ENCODE data around the gene AJUBA.
A peak's percentile ranks its signal among the peaks of the same experiment; 100 is the strongest.

AJUBA gene

DNA sequence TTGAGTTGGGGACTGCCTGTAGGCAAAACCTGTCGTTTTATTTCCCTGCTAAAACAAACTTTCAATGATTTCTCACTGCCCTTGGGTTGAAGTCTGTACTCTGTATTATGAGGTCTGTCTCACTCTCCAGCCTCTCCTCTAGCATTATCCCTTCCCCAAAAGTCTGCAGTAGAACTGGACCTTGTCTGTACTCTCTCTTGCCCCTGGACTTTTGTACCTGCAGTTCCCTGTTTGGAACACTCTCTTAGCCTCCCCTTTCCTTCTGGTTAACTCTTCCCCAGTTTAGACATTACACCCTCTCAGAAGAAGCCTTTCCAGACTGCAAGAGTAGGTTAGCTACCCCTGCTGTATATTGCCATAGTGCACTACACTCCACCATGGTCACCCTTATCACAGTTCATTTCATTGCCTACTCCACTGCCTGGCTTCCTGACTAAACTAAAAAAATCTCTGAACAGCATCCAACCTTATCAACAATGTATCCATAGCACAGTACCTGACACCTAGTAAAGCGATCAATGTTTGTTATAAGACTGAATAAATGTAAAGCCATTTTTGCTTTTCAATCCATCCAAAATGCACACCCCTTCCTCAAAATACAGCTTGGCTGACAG is 3.6 kb upstream of the AJUBA start:
- H3K4me3 ChIP-seq (ENCODE audit: low read depth, low read length), result no peak overlapping the region
- no peak overlapping the region for H3K9ac ChIP-seq (ENCODE audit: low read depth, low read length)
- no peaks in the 10 kb centered on the region for H3K27me3 ChIP-seq (ENCODE audit: control insufficient read depth, insufficient read depth, low read length)
- H3K4me1 ChIP-seq (ENCODE audit: control insufficient read depth, insufficient read depth, low read length), result peaks cover 3% of the 10 kb centered on the region
- H3K36me3 ChIP-seq (ENCODE audit: control insufficient read depth, insufficient read depth, low read length), result peaks cover 5% of the 10 kb centered on the region
- no peaks in the 10 kb centered on the region for H3K9me3 ChIP-seq (ENCODE audit: control insufficient read depth, insufficient read depth, low read length)

GRCh38 chr14:22984959-22985658 is 2.8 kb upstream of the AJUBA start:
- H3K36me3 ChIP-seq (ENCODE audit: control insufficient read depth, insufficient read depth, low read length), result peaks cover 5% of the 10 kb centered on the region
- peaks cover 3% of the 10 kb centered on the region for H3K4me1 ChIP-seq (ENCODE audit: control insufficient read depth, insufficient read depth, low read length)
- no peak overlapping the region for H3K9ac ChIP-seq (ENCODE audit: low read depth, low read length)
- H3K27me3 ChIP-seq (ENCODE audit: control insufficient read depth, insufficient read depth, low read length), result no peaks in the 10 kb centered on the region
- H3K4me3 ChIP-seq (ENCODE audit: low read depth, low read length), result no peak overlapping the region
- H3K9me3 ChIP-seq (ENCODE audit: control insufficient read depth, insufficient read depth, low read length), result no peaks in the 10 kb centered on the region

DNA sequence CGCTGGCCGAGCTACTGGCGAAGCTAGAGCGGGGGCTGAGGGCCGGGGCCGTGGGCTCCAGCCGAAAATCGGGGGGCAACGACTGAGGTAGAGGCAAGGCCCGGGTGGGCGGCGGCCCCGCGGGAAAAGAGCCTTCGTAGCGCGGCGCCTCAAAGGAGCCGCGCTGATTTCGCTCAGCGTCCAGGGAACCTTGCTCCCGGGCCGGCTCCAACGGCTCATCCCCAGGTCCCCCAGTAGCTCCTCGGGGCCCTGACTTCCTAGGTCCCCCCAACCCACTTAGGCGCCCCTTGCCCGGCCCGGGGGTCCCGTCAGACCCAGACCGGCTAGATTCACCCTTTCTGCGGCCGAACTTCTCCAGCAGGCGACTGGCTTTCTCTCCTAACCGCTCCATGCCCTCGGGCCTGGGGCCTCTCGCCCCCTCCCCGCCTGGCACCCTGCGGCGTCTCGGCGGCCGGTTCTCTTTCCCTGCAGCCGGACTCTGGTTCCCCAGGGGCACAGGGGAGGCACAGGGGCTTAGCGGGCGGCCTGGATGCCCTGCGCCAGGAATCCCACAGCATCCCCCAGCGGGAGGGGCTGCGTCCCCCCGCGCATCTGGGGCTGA is 375 bp downstream of the AJUBA start:
- Histone ChIP-seq H3K27me3 (ENCODE audit: control insufficient read depth, insufficient read depth, low read length) (no peaks in the 10 kb centered on the region), H3K9ac (ENCODE audit: low read depth, low read length) (peak overlapping the region; percentile 72), H3K9me3 (ENCODE audit: control insufficient read depth, insufficient read depth, low read length) (no peaks in the 10 kb centered on the region), H3K4me1 (ENCODE audit: control insufficient read depth, insufficient read depth, low read length) (peaks cover 21% of the 10 kb centered on the region), H3K36me3 (ENCODE audit: control insufficient read depth, insufficient read depth, low read length) (peaks cover 2% of the 10 kb centered on the region), H3K4me3 (ENCODE audit: low read depth, low read length) (peak overlapping the region; percentile 80)

DNA sequence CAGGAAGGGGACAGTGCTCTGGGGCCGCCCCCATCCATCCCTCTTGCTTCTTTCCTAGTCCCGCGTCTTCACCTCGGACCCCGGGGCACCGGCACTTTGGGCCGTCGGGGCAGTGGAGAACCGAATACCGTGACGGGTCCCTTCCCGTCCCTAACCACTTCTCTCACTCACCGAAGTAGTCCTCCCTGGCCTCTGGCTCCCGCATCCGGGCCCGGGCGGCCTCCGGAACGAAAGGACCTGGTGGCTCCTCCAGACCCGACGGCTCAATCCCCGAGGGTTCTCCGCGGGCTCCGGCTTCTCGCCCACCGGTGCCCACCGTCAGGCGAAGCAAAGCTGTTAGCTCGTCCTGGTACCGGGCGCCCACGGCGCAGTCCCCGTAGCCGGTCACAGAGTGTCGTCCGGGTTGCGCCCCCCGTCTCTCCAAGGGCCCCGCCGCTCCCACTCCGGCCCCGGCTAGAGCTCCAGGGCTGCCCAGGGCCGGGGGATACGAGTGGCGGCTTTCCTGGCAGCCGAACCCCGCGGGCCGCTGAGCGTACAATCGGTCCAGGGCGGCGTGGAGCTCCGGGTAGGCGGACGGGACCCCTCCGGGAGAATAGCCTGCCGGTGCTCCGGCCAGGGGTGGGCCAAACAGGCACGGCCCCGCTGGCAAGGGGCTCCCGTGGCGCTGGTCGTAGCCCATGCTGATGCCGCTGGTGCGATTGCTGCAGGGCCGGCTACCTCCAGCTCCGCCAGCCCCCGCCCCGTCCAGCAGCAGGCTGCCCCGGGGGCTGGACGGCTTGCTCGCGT is 1.1 kb downstream of the AJUBA start:
- H3K27me3 ChIP-seq (ENCODE audit: control insufficient read depth, insufficient read depth, low read length), result no peaks in the 10 kb centered on the region
- H3K9me3 ChIP-seq (ENCODE audit: control insufficient read depth, insufficient read depth, low read length), result no peaks in the 10 kb centered on the region
- H3K36me3 ChIP-seq (ENCODE audit: control insufficient read depth, insufficient read depth, low read length), result peaks cover 2% of the 10 kb centered on the region
- peak overlapping the region; percentile 80 for H3K4me3 ChIP-seq (ENCODE audit: low read depth, low read length)
- peaks cover 28% of the 10 kb centered on the region for H3K4me1 ChIP-seq (ENCODE audit: control insufficient read depth, insufficient read depth, low read length)
- peak overlapping the region; percentile 47 for H3K9ac ChIP-seq (ENCODE audit: low read depth, low read length)

- peaks cover 28% of the 10 kb centered on the region for H3K4me1 ChIP-seq (ENCODE audit: control insufficient read depth, insufficient read depth, low read length)
- H3K4me3 ChIP-seq (ENCODE audit: low read depth, low read length), result peak overlapping the region; percentile 80
- H3K9ac ChIP-seq (ENCODE audit: low read depth, low read length), result peak overlapping the region; percentile 47
- no peaks in the 10 kb centered on the region for H3K9me3 ChIP-seq (ENCODE audit: control insufficient read depth, insufficient read depth, low read length)
- peaks cover 2% of the 10 kb centered on the region for H3K36me3 ChIP-seq (ENCODE audit: control insufficient read depth, insufficient read depth, low read length)
- no peaks in the 10 kb centered on the region for H3K27me3 ChIP-seq (ENCODE audit: control insufficient read depth, insufficient read depth, low read length)
These were observed 1.7 kb downstream of the AJUBA start for GRCh38 chr14:22980672-22981089.

- Histone ChIP-seq H3K4me1 (ENCODE audit: control insufficient read depth, insufficient read depth, low read length) (peaks cover 27% of the 10 kb centered on the region), H3K27me3 (ENCODE audit: control insufficient read depth, insufficient read depth, low read length) (no peaks in the 10 kb centered on the region), H3K9ac (ENCODE audit: low read depth, low read length) (no peak overlapping the region), H3K36me3 (ENCODE audit: control insufficient read depth, insufficient read depth, low read length) (peaks cover 4% of the 10 kb centered on the region), H3K4me3 (ENCODE audit: low read depth, low read length) (peak overlapping the region; percentile 45), H3K9me3 (ENCODE audit: control insufficient read depth, insufficient read depth, low read length) (no peaks in the 10 kb centered on the region)
These were observed 2.5 kb downstream of the AJUBA start for GRCh38 chr14:22979748-22980392.

DNA sequence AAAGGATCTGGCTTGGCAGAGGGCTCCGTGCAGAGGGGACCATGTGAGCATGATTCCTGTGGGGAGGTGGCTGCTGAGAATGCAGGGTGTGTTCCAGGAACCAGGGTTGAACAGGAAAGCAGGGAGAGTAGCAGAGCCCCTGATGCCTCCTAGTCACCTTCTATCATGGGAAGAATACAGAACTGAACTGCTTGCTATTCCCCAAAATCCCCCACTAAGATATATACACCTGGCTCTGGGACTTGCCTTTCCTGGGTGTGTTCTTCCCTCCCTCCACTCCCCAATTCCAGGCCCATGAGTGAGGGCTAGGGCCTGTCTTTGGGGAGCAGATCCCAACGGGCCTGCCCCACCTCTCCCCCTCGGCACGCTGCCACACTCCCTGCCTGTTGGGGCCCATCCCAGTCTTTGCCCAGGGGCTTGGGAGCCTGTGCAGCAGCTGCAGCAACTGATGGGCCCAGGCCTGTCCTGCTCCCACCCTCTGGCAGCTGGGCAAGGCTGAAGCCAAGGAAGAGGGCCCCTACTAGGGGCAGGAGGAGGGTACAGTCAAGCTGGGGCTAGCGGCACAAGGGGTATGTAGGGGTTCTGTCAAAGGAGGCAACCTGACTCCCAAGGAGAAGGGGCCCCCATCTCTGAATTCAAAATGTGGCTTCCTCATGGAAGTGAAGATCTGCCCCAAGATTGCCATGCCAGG is 3.2 kb downstream of the AJUBA start:
- Histone ChIP-seq H3K9me3 (ENCODE audit: control insufficient read depth, insufficient read depth, low read length) (no peaks in the 10 kb centered on the region), H3K9ac (ENCODE audit: low read depth, low read length) (no peak overlapping the region), H3K36me3 (ENCODE audit: control insufficient read depth, insufficient read depth, low read length) (peaks cover 10% of the 10 kb centered on the region), H3K27me3 (ENCODE audit: control insufficient read depth, insufficient read depth, low read length) (no peaks in the 10 kb centered on the region), H3K4me1 (ENCODE audit: control insufficient read depth, insufficient read depth, low read length) (peaks cover 25% of the 10 kb centered on the region), H3K4me3 (ENCODE audit: low read depth, low read length) (peak overlapping the region; percentile 45)

DNA sequence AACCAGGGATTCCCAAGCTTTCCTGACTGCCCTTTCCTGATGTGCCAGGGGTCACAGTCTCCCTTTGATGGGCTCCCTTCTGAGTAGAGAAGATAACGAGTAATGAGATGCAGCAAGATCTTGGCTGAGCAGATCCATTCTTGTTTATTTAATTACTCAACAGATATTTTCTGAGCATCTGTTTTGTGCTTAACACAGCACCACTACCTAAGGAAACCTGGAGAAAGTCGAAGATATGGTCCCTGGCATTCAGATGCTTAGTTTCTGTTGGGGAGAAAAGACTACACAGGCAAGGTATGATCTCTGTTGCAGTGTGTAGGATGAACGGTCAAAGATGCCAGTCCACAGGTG is 3.9 kb downstream of the AJUBA start:
- peaks cover 10% of the 10 kb centered on the region for H3K36me3 ChIP-seq (ENCODE audit: control insufficient read depth, insufficient read depth, low read length)
- peaks cover 25% of the 10 kb centered on the region for H3K4me1 ChIP-seq (ENCODE audit: control insufficient read depth, insufficient read depth, low read length)
- H3K9me3 ChIP-seq (ENCODE audit: control insufficient read depth, insufficient read depth, low read length), result no peaks in the 10 kb centered on the region
- H3K4me3 ChIP-seq (ENCODE audit: low read depth, low read length), result no peak overlapping the region
- H3K9ac ChIP-seq (ENCODE audit: low read depth, low read length), result no peak overlapping the region
- no peaks in the 10 kb centered on the region for H3K27me3 ChIP-seq (ENCODE audit: control insufficient read depth, insufficient read depth, low read length)

DNA sequence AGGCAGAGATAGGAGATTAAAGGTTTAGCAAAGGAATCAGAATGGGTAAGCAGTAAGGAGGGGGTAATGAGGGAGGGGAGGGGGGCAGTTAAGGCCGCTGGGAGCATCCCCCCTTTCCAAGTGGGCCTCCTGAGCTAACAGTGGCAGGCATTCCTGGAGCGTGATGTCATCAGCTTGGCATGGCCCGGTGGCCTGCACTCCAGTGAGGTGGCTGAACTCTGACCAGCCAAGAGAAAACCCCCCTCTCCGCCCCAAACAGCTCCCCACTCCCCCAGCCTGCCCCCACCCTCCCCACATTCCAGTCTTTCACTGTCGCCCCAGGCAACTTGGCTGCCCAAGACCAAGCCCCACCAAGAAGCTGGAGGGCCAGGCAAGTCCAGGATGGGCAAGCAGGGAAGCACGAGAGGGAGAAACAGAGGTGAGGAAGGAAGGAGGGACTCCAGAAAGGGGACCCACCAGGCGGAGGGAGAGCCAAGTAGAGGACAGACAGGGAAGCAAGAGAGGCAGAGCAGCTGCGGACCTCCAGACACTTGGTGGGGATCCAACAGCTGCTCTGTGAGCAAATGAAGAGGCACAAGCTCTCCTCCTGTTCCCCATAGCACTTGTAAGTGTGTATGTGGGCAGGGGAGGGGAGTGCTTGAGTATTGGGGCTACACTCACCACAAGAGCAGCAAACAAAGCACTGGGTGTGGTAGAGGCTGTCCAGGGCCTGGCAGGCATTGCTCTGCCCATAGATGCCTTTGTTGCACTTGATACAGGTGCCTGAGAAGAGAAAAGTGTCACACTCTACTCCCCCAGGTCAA is 4.5 kb downstream of the AJUBA start:
- Histone ChIP-seq H3K36me3 (ENCODE audit: control insufficient read depth, insufficient read depth, low read length) (peaks cover 16% of the 10 kb centered on the region), H3K9me3 (ENCODE audit: control insufficient read depth, insufficient read depth, low read length) (no peaks in the 10 kb centered on the region), H3K9ac (ENCODE audit: low read depth, low read length) (peak overlapping the region; percentile 48), H3K4me3 (ENCODE audit: low read depth, low read length) (peak overlapping the region; percentile 33), H3K4me1 (ENCODE audit: control insufficient read depth, insufficient read depth, low read length) (peaks cover 25% of the 10 kb centered on the region), H3K27me3 (ENCODE audit: control insufficient read depth, insufficient read depth, low read length) (no peaks in the 10 kb centered on the region)

- Histone ChIP-seq H3K36me3 (ENCODE audit: control insufficient read depth, insufficient read depth, low read length) (peaks cover 21% of the 10 kb centered on the region), H3K4me1 (ENCODE audit: control insufficient read depth, insufficient read depth, low read length) (peaks cover 25% of the 10 kb centered on the region), H3K27me3 (ENCODE audit: control insufficient read depth, insufficient read depth, low read length) (no peaks in the 10 kb centered on the region), H3K9ac (ENCODE audit: low read depth, low read length) (no peak overlapping the region), H3K9me3 (ENCODE audit: control insufficient read depth, insufficient read depth, low read length) (no peaks in the 10 kb centered on the region), H3K4me3 (ENCODE audit: low read depth, low read length) (peak overlapping the region; percentile 23)
These were observed 5.0 kb downstream of the AJUBA start for GRCh38 chr14:22977434-22977683.
